CD8-positive, alpha-beta memory T cell (primary cell): ENCODE results near the gene BICRAL. TPM values are rescaled to one million over a fixed set of nuclear protein-coding genes. Genes with fewer than 3 reads are reported as not detected.
"Not testable (repeated sequence)": the region's sequence is repeated elsewhere in the genome, so short reads cannot be mapped to it uniquely, and the experiment has no call there.

Experiments
- CTCF ChIA-PET: fragments of 350-600 bp; sonication (Branson Sonifier 250); formaldehyde crosslinking; loops from one replicate; lab custom pipeline; 2021; ENCODE audit warnings: antibody characterized with exemption; lab: Charles Lee
- POLR2A ChIA-PET: fragments of 350-600 bp; sonication (Branson Sonifier 250); formaldehyde crosslinking; loops from one replicate; lab custom pipeline; 2021; ENCODE audit warnings: antibody characterized with exemption; lab: Charles Lee
- DNase-seq, 5 donors: peaks; one replicate each; pipeline versions ENCODE4 v3.0.0 to v3.0.0-alpha.2; 2020 to 2022; ENCODE audit warnings: mixed read lengths in 1 of 5
- H3K27ac ChIP-seq: one replicate; pipeline ENCODE4 v1.7.0; 2013; ENCODE audit warnings: low read depth, mild to moderate bottlenecking, low read length, moderate library complexity
- H3K27me3 ChIP-seq: 2 replicates; pipeline ENCODE4 v1.7.0; 2013; ENCODE audit warnings: low read length, mild to moderate bottlenecking; ENCODE audit not compliant: insufficient read depth, poor library complexity, severe bottlenecking
- H3K36me3 ChIP-seq: 2 replicates; pipeline ENCODE4 v1.7.0; 2013; ENCODE audit warnings: mild to moderate bottlenecking, low read length, moderate library complexity; ENCODE audit not compliant: insufficient read depth
- H3K4me1 ChIP-seq: 2 replicates; pipeline ENCODE4 v1.7.0; 2013; ENCODE audit warnings: mild to moderate bottlenecking, low read length, moderate library complexity; ENCODE audit not compliant: insufficient read depth
- H3K4me3 ChIP-seq: 2 replicates; pipeline ENCODE4 v1.7.0; 2013; ENCODE audit warnings: mild to moderate bottlenecking, low read length
- H3K9me3 ChIP-seq: 2 replicates; pipeline ENCODE4 v1.7.0; 2013; ENCODE audit warnings: mild to moderate bottlenecking, low read length
- H3K27ac Mint-ChIP-seq, 8 donors: one replicate each; pipeline ENCODE4 v1.8.0; 2020 to 2021; ENCODE audit warnings: mixed read lengths in 8 of 8, mild to moderate bottlenecking in 6 of 8, inconsistent platforms in 3 of 8, moderate library complexity in 3 of 8
- H3K27me3 Mint-ChIP-seq, 2 donors: one replicate each; pipeline ENCODE4 v1.8.0; 2020 to 2021; ENCODE audit warnings: mixed read lengths in 2 of 2, mild to moderate bottlenecking in 1 of 2, moderate library complexity in 1 of 2
- H3K36me3 Mint-ChIP-seq, 3 donors: one replicate each; pipeline ENCODE4 v1.8.0; 2020 to 2021; ENCODE audit warnings: mixed read lengths in 3 of 3, inconsistent platforms in 1 of 3, mild to moderate bottlenecking in 1 of 3
- H3K4me1 Mint-ChIP-seq, 3 donors: one replicate each; pipeline ENCODE4 v1.8.0; 2020 to 2021; ENCODE audit warnings: mixed read lengths in 3 of 3, inconsistent platforms in 1 of 3, mild to moderate bottlenecking in 1 of 3
- H3K4me3 Mint-ChIP-seq, 7 donors: one replicate each; pipeline ENCODE4 v1.8.0; 2020 to 2021; ENCODE audit warnings: mixed read lengths in 7 of 7, mild to moderate bottlenecking in 6 of 7, moderate library complexity in 4 of 7, inconsistent platforms in 2 of 7
- H3K9me3 Mint-ChIP-seq, 5 donors: one replicate each; pipeline ENCODE4 v1.8.0; 2020 to 2022; ENCODE audit warnings: mixed read lengths in 5 of 5, mild to moderate bottlenecking in 3 of 5, moderate library complexity in 2 of 5, inconsistent platforms in 1 of 5
- polyA plus RNA-seq: library from polyadenylated mRNA; unstranded; fragments of 300-500 nt; fragmentation: Illumina TruSeq; gene quantifications from one replicate; pipeline ENCODE4 v1.2.3, GENCODE V29; 2021
- total RNA-seq, 2 experiments: library from RNA; stranded (reverse); gene quantifications; one replicate each; pipeline ENCODE4 v1.2.3, GENCODE V29; 2021

BICRAL gene
- total RNA-seq (10 to 100 TPM; 15.9 to 16.8 TPM), polyA plus RNA-seq (6.8 TPM)

GRCh38 chr6:42781796-42782688 lies at the start of gene BICRAL:
BICRAL (plus strand) TSS chr6:42782052; CDS start chr6:42822023, 39,971 bp downstream.
- Mint-ChIP-seq H3K27ac (peak within 1 kb of the TSS in 7 of 8 donors; percentile 98 to 100 (median 100)), H3K36me3 (peaks cover 0 to 32% (median 9%) of the 10 kb centered on the region in 3 donors), H3K4me1 (peaks cover 41 to 42% (median 41%) of the 10 kb centered on the region in 3 donors), H3K27me3 (peaks cover 0 to 13% of the 10 kb centered on the region in 2 donors), H3K4me3 (peak within 1 kb of the TSS; percentile 93 to 100 (median 98)), H3K9me3 (no peaks in the 10 kb centered on the region)
- Histone ChIP-seq H3K36me3 (no peaks in the 10 kb centered on the region), H3K9me3 (no peaks in the 10 kb centered on the region), H3K27me3 (no peaks in the 10 kb centered on the region), H3K4me1 (peaks cover 63% of the 10 kb centered on the region), H3K4me3 (peak within 1 kb of the TSS; percentile 95), H3K27ac (peak within 1 kb of the TSS; percentile 99)
- ChIA-PET POLR2A (interaction anchor here (0.5 to 12.2 kb wide), 17 partner anchors 10 to 504 kb away, joined by 3 to 415 read pairs (median 4); partner anchors contain the start of genes CNPY3, KLC4, MRPL2 and RPL7L1), CTCF (interaction anchor here (1.1 to 7.7 kb wide), 7 partner anchors 11 to 98 kb away, joined by 3 to 65 read pairs (median 6); partner anchors contain the start of genes RPL7L1 and TBCC)
- DNase-seq: peak; percentile 61 to 84 (median 75)

- not testable (repeated sequence) for H3K27ac ChIP-seq, H3K4me1 Mint-ChIP-seq, H3K36me3 ChIP-seq, H3K4me3 Mint-ChIP-seq, H3K4me1 ChIP-seq, H3K36me3 Mint-ChIP-seq, H3K9me3 ChIP-seq, H3K27me3 ChIP-seq, H3K9me3 Mint-ChIP-seq, H3K27me3 Mint-ChIP-seq, H3K4me3 ChIP-seq, H3K27ac Mint-ChIP-seq, DNase-seq
- ChIA-PET CTCF (interaction anchor here (1.3 kb wide), 1 partner anchor 41 kb away, joined by 3 read pairs; no protein-coding TSS in a partner anchor), POLR2A (interaction anchor here (0.7 kb wide), 1 partner anchor 12 kb away, joined by 3 read pairs; the partner anchor contains the start of gene TBCC)
Measured at GRCh38 chr6:42733867-42734481, 47.9 kb upstream of the BICRAL start.

- Mint-ChIP-seq H3K4me1 (no peaks in the 10 kb centered on the region), H3K27ac (peak overlapping the region in 1 of 8 donors; percentile 43), H3K36me3 (no peaks in the 10 kb centered on the region), H3K27me3 (peaks cover 0 to 3% of the 10 kb centered on the region in 2 donors), H3K9me3 (no peaks in the 10 kb centered on the region), H3K4me3 (no peak overlapping the region)
- POLR2A ChIA-PET: no interaction called here
- CTCF ChIA-PET: no interaction called here
- H3K27me3 ChIP-seq: no peaks in the 10 kb centered on the region
- H3K36me3 ChIP-seq: no peaks in the 10 kb centered on the region
- no peaks in the 10 kb centered on the region for H3K9me3 ChIP-seq
- no peak overlapping the region for H3K4me3 ChIP-seq
- no peaks in the 10 kb centered on the region for H3K4me1 ChIP-seq
- DNase-seq: no peak
- no peak overlapping the region for H3K27ac ChIP-seq
Measured at GRCh38 chr6:42735976-42736375, 45.9 kb upstream of the BICRAL start.

- Histone ChIP-seq H3K4me3 (no peak overlapping the region), H3K36me3 (no peaks in the 10 kb centered on the region), H3K9me3 (no peaks in the 10 kb centered on the region), H3K4me1 (peaks cover 12% of the 10 kb centered on the region), H3K27ac (no peak overlapping the region), H3K27me3 (no peaks in the 10 kb centered on the region)
- peaks cover under 1 to 16% (median 9%) of the 10 kb centered on the region in 5 donors for H3K9me3 Mint-ChIP-seq
- no peak for DNase-seq
- H3K36me3 Mint-ChIP-seq: peaks cover under 1 to 6% (median 1%) of the 10 kb centered on the region in 3 donors
- ChIA-PET CTCF (interaction anchor here (1.2 to 3.3 kb wide), 3 partner anchors 10 to 139 kb away, joined by 3 to 14 read pairs (median 5); partner anchors contain the start of gene RPL7L1), POLR2A (interaction anchor here (0.7 kb wide), 1 partner anchor 30 kb away, joined by 4 read pairs; no protein-coding TSS in a partner anchor)
- H3K27me3 Mint-ChIP-seq: peaks cover 0 to 1% of the 10 kb centered on the region in 2 donors
- peak overlapping the region in 2 of 8 donors; percentile 19 to 21 for H3K27ac Mint-ChIP-seq
- H3K4me1 Mint-ChIP-seq: peaks cover 7 to 21% (median 18%) of the 10 kb centered on the region in 3 donors
- H3K4me3 Mint-ChIP-seq: peak overlapping the region in 1 of 7 donors; percentile 48
Measured at GRCh38 chr6:42740725-42741124, 41.1 kb upstream of the BICRAL start.

GRCh38 chr6:42742116-42742894 lies 39.5 kb upstream of the BICRAL start:
- Histone ChIP-seq H3K27ac (no peak overlapping the region), H3K4me1 (peaks cover 13% of the 10 kb centered on the region), H3K36me3 (no peaks in the 10 kb centered on the region), H3K4me3 (no peak overlapping the region), H3K9me3 (no peaks in the 10 kb centered on the region), H3K27me3 (no peaks in the 10 kb centered on the region)
- DNase-seq: no peak
- Mint-ChIP-seq H3K9me3 (peaks cover 3 to 18% (median 12%) of the 10 kb centered on the region in 5 donors), H3K4me1 (peaks cover 10 to 26% (median 22%) of the 10 kb centered on the region in 3 donors), H3K4me3 (peak overlapping the region; percentile 5 to 85 (median 20)), H3K27ac (peak overlapping the region in 7 of 8 donors; percentile 5 to 66 (median 23)), H3K36me3 (peaks cover 3 to 15% (median 3%) of the 10 kb centered on the region in 3 donors), H3K27me3 (no peaks in the 10 kb centered on the region)
- ChIA-PET POLR2A (interaction anchor here (0.6 to 1.6 kb wide), 4 partner anchors 23 to 137 kb away, joined by 4 to 8 read pairs (median 4); partner anchors contain the start of genes BICRAL and RPL7L1), CTCF (interaction anchor here (1.3 to 3.3 kb wide), 4 partner anchors 11 to 40 kb away, joined by 3 to 14 read pairs (median 4); no protein-coding TSS in a partner anchor)

GRCh38 chr6:42744351-42744893 lies 37.4 kb upstream of the BICRAL start:
- Histone ChIP-seq H3K27me3 (no peaks in the 10 kb centered on the region), H3K4me1 (peaks cover 33% of the 10 kb centered on the region), H3K9me3 (no peaks in the 10 kb centered on the region), H3K27ac (peak overlapping the region; percentile 99), H3K4me3 (peak overlapping the region; percentile 99), H3K36me3 (no peaks in the 10 kb centered on the region)
- ChIA-PET CTCF (interaction anchor here (1.2 to 5.4 kb wide), 4 partner anchors 15 to 38 kb away, joined by 3 to 65 read pairs (median 34); partner anchors contain the start of gene BICRAL), POLR2A (interaction anchor here (2.8 to 6.6 kb wide), 4 partner anchors 17 to 135 kb away, joined by 24 to 415 read pairs (median 156); partner anchors contain the start of genes BICRAL and RPL7L1)
- Mint-ChIP-seq H3K4me1 (peaks cover 26 to 45% (median 39%) of the 10 kb centered on the region in 3 donors), H3K27me3 (no peaks in the 10 kb centered on the region), H3K9me3 (peaks cover 3 to 18% (median 12%) of the 10 kb centered on the region in 5 donors), H3K4me3 (peak overlapping the region; percentile 93 to 100 (median 100)), H3K27ac (peak overlapping the region in 5 of 8 donors; percentile 42 to 100 (median 90)), H3K36me3 (peaks cover 3 to 23% (median 3%) of the 10 kb centered on the region in 3 donors)
- DNase-seq: no peak
